ENCODE results near the gene DNMT3A. TPM values are rescaled to one million over a fixed set of nuclear protein-coding genes. Genes with fewer than 3 reads are reported as not detected.

DNMT3A gene
- total RNA-seq, 4 donors from 2014 or later = 16.1 to 33.7 (median 21.0) TPM

DNA sequence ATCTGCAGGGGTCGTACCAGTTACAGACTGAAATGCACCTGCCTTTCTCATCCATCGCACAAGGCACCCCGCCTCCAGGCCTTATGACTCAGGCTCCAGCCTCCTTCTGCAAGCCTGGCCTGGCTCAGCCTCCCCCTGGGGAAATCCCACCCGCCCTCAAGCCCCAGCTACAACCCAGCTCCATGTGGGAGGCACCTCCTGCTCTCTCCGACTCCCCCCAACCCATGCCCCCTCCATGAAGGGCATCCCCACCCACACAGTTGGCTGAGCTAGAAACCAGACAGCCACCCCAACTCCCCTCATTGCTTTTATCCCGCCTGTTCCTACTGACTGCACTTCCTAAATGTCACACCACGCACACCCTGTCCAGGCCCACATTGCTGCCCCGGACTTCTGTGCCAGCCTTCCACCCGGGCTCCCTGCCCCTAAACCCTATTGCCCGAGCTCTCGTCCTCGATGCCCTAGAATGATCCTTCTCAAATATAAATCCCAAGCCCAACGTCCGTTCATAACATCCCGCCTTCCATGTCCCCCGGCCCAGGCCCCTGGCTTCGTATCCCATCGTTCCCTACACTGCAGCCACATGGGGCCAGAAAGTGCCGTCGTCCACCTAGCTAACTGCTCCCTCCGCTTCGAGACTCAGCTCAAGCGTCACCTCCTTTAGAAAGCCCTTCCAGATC, 9.9 kb downstream of the DNMT3A start:
- WGBS, 2 donors (ENCODE audit: low coverage in 1 of 2) = 83 to 91% methylated on average over 11 to 23 of the region's 23 CpGs
- intact Hi-C loops (cut with DNase I; ENCODE audit: low total_unique reads) (no loop called here), in situ Hi-C loops (cut with MboI; ENCODE audit: low pct_ligation_motif_present in 1 of 4, low pct_unique_long_range_greater_than_20kb in 1 of 4, low sequenced_read_pairs in 3 of 4) (no loop called here)
- H3K27me3 ChIP-seq = no peaks in the 10 kb centered on the region
- H3K27ac ChIP-seq = no peak overlapping the region
- no peaks in the 10 kb centered on the region for H3K36me3 ChIP-seq
- TF ChIP-seq POLR2AphosphoS5 (IDR thresholded peaks at IDR 0.05) (no peak), POLR2A (IDR thresholded peaks at IDR 0.05) (no peak), EP300 (IDR thresholded peaks at IDR 0.05; ENCODE audit: low read depth) (no peak)
- TF ChIP-seq, protein P1, sequence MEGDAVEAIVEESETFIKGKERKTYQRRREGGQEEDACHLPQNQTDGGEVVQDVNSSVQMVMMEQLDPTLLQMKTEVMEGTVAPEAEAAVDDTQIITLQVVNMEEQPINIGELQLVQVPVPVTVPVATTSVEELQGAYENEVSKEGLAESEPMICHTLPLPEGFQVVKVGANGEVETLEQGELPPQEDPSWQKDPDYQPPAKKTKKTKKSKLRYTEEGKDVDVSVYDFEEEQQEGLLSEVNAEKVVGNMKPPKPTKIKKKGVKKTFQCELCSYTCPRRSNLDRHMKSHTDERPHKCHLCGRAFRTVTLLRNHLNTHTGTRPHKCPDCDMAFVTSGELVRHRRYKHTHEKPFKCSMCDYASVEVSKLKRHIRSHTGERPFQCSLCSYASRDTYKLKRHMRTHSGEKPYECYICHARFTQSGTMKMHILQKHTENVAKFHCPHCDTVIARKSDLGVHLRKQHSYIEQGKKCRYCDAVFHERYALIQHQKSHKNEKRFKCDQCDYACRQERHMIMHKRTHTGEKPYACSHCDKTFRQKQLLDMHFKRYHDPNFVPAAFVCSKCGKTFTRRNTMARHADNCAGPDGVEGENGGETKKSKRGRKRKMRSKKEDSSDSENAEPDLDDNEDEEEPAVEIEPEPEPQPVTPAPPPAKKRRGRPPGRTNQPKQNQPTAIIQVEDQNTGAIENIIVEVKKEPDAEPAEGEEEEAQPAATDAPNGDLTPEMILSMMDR (IDR thresholded peaks at IDR 0.05) = no peak
- no peak overlapping the region for H3K4me3 ChIP-seq
- DNase-seq = no peak
- no peaks in the 10 kb centered on the region for H3K9me3 ChIP-seq
- H3K4me1 ChIP-seq = peaks cover 0 to 31% (median 14%) of the 10 kb centered on the region in 4 donors

DNA sequence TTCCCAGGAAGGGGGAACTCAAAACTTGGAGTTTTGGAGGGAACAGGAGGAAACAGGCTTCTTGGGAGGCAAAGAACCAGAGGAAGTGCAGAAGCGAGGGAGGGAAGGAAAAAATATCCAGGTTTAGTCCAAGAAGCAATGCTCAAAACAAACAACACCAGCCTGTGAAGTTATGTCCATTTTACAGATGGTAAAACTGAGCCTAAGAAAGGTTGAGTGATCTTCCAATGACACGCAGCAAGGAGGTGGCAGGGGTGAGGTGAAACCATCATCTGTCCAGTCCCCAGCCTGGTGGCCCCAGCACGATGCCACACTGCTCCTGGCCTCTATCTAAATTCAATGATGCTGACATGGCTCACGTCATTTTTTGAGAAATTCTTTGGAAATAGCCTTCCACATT, 10.8 kb downstream of the DNMT3A start:
- TF ChIP-seq EP300 (IDR thresholded peaks at IDR 0.05; ENCODE audit: low read depth) (no peak), POLR2A (IDR thresholded peaks at IDR 0.05) (no peak), POLR2AphosphoS5 (IDR thresholded peaks at IDR 0.05) (no peak)
- TF ChIP-seq, protein P1 (IDR thresholded peaks at IDR 0.05) = no peak

DNA sequence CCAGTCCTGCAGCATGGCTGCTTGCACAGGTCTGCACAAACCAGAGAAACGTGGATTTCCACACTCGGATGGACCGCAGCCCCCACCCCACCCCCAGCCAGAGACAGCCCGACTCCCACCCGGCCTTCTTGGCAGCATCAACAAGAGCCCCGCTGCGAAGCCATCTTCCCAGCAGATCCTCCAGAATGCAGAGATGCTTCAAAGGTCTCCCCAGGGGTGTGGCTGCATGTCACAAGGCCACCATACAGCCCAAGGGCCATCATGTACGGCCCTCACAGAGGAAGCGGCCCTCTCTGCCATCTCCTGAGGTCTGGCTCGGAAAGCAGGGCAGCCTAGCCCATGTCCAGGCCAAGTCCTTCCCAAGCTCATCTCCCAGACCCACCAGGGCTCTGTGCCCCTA, 11.5 kb downstream of the DNMT3A start:
- Histone ChIP-seq H3K36me3 (no peaks in the 10 kb centered on the region), H3K4me3 (no peak overlapping the region), H3K27me3 (no peaks in the 10 kb centered on the region), H3K27ac (no peak overlapping the region), H3K4me1 (peaks cover 3 to 23% (median 15%) of the 10 kb centered on the region in 4 donors), H3K9me3 (no peaks in the 10 kb centered on the region)
- in situ Hi-C loops (cut with MboI; ENCODE audit: low pct_ligation_motif_present in 1 of 4, low pct_unique_long_range_greater_than_20kb in 1 of 4, low sequenced_read_pairs in 3 of 4) = no loop called here
- no peak for DNase-seq
- WGBS, 2 donors (ENCODE audit: low coverage in 1 of 2) = 93% methylated on average over 10 of the region's 10 CpGs; no CpG with 5 or more reads in 1 of the 2 donors
- TF ChIP-seq EP300 (IDR thresholded peaks at IDR 0.05; ENCODE audit: low read depth) (no peak), POLR2A (IDR thresholded peaks at IDR 0.05) (no peak), POLR2AphosphoS5 (IDR thresholded peaks at IDR 0.05) (no peak)
- TF ChIP-seq, protein P1 (IDR thresholded peaks at IDR 0.05) = no peak
- intact Hi-C loops (cut with DNase I; ENCODE audit: low total_unique reads) = no loop called here

More for the DNA sequence above, 10.8 kb downstream of the DNMT3A start:
- WGBS, 2 donors (ENCODE audit: low coverage in 1 of 2) = 86 to 92% methylated on average over 2 to 4 of the region's 4 CpGs
- in situ Hi-C loops (cut with MboI; ENCODE audit: low pct_ligation_motif_present in 1 of 4, low pct_unique_long_range_greater_than_20kb in 1 of 4, low sequenced_read_pairs in 3 of 4) (no loop called here), intact Hi-C loops (cut with DNase I; ENCODE audit: low total_unique reads) (no loop called here)
- DNase-seq = no peak
- peaks cover 0 to 24% (median 14%) of the 10 kb centered on the region in 4 donors for H3K4me1 ChIP-seq
- H3K27me3 ChIP-seq = no peaks in the 10 kb centered on the region
- H3K36me3 ChIP-seq = no peaks in the 10 kb centered on the region
- H3K27ac ChIP-seq = no peak overlapping the region
- H3K4me3 ChIP-seq = no peak overlapping the region
- H3K9me3 ChIP-seq = no peaks in the 10 kb centered on the region

DNA sequence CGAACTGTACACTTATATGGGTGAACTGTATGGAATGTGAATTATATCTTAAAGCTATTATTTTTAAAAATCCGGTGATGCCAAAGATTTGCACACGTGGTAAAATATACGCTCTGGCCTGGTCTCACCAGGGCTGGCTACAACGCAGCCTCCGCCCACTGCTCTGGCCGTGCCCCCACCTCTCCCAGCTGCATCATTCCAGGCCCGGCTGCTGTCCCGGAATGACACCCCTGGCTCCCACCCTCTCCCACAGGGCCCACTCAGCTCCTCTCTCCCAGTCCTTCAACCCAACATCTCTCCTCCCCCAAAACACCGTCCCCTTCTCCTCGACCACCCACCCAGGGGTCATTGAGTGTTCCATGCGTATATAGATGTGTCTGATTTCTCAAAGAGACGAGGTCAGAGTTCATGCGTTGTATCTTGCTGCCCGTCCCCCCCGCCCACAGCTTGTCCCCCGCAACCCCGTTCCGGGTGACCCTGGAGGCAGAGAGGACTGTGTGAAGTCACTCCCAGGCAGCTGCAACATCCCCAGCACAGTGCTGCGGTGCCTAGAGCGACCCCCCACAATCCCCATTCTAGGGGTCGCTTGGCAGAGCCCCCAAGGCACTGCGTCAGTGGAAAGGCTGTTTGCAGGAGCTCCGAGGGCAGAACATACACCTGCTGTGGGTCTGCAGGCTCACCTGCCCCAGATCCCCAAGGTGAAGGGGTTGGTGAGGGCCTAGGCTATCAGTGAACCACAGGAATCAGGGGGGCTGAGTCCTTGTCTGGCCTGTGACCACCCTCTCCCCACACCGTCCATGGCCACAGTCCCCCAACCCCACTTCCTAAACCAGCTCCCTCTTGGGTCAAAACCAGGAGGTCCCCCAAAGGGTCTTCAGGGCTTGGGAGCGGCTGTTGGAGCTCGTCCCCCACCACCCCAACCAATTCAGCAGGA, 13.3 kb downstream of the DNMT3A start:
- no peaks in the 10 kb centered on the region for H3K36me3 ChIP-seq
- no peak for DNase-seq
- intact Hi-C loops (cut with DNase I; ENCODE audit: low total_unique reads) = no loop called here
- peaks cover 13 to 33% (median 22%) of the 10 kb centered on the region in 4 donors for H3K4me1 ChIP-seq
- H3K27me3 ChIP-seq = no peaks in the 10 kb centered on the region
- no peaks in the 10 kb centered on the region for H3K9me3 ChIP-seq
- in situ Hi-C loops (cut with MboI; ENCODE audit: low pct_ligation_motif_present in 1 of 4, low pct_unique_long_range_greater_than_20kb in 1 of 4, low sequenced_read_pairs in 3 of 4) = no loop called here
- no peak overlapping the region for H3K27ac ChIP-seq
- WGBS, 2 donors (ENCODE audit: low coverage in 1 of 2) = 85 to 93% methylated on average over 9 to 27 of the region's 27 CpGs
- no peak overlapping the region for H3K4me3 ChIP-seq
- TF ChIP-seq POLR2A (IDR thresholded peaks at IDR 0.05) = no peak
- TF ChIP-seq, protein P1 (IDR thresholded peaks at IDR 0.05) = no peak
- no peak for TF ChIP-seq EP300 (IDR thresholded peaks at IDR 0.05; ENCODE audit: low read depth)
- TF ChIP-seq POLR2AphosphoS5 (IDR thresholded peaks at IDR 0.05) = no peak
